ENCODE measurements around the gene HMOX1. TPM values are rescaled to one million over a fixed set of nuclear protein-coding genes. Genes with fewer than 3 reads are reported as not detected.

Gene HMOX1
- total and polyA plus RNA-seq, 2 of the 8 experiments (the other 6 are each of a cell fraction or from before 2014, with no cell fraction given), result 25.0 to 41.6 TPM

DNA sequence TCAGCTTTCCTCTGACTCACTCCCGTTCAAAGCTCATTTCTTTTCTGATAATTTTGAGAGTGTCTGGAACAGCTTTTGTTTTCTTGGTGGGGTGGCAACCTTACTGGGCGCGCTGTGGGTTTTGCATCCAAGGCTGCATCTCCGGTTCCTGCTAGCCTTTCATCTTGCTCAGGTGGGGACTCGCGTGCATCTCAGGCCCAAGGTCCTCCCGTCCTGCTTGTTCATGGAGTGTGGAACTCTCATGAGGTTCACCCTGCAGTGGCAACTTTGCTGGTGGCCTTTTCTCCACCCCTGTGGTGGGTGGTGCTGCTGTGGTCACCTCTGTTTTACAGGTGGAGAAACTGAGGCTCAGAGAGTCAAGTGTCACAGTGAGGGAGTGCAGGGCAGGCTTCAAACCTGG, 44.6 kb downstream of the HMOX1 start:
- H3K36me3 ChIP-seq (ENCODE audit: control insufficient read depth in 2 of 4, insufficient read depth in 4 of 4, low read length in 3 of 4), result peaks cover 34 to 61% (median 53%) of the 10 kb centered on the region in 4 experiments
- H2BK5ac ChIP-seq (ENCODE audit: low read depth, low read length), result no peak overlapping the region
- no peak overlapping the region for H2BK15ac ChIP-seq (ENCODE audit: low read length)
- no peaks in the 10 kb centered on the region; the same call in 1 of the 2 replicates for H3K79me1 ChIP-seq (ENCODE audit: low read depth, low read length)
- no peak for DNase-seq (ENCODE audit: low read depth in 1 of 2, low spot score in 2 of 2)
- POLR2A ChIA-PET (ENCODE audit: partially characterized antibody), result interaction anchor here (0.9 to 46.1 kb wide), 3 partner anchors 29 to 77 kb away, joined by 3 to 1995 read pairs (median 7); partner anchors contain the start of genes HMOX1 and MCM5
- H4K5ac ChIP-seq (ENCODE audit: insufficient read length, low read depth, low read length), result no peak overlapping the region
- H3K23ac ChIP-seq (ENCODE audit: insufficient read length), result no peak overlapping the region
- H4K20me1 ChIP-seq (replicated peaks in 1 of 2; ENCODE audit: control insufficient read depth in 1 of 2, insufficient read depth in 2 of 2, low read length in 2 of 2), result peaks cover 17 to 24% of the 10 kb centered on the region in 2 experiments
- H2AK5ac ChIP-seq (ENCODE audit: low read depth, low read length), result no peak overlapping the region
- no peak for FAIRE-seq
- no peak overlapping the region for H2AFZ ChIP-seq (ENCODE audit: low read length)
- no peak overlapping the region for H2BK20ac ChIP-seq (ENCODE audit: low read length)
- no peak overlapping the region for H2BK120ac ChIP-seq (replicated peaks; ENCODE audit: low read depth, low read length)
- H3K4me2 ChIP-seq (ENCODE audit: insufficient read depth in 1 of 2, low read depth in 2 of 2, low read length in 2 of 2), result no peak overlapping the region
- CTCF ChIA-PET (ENCODE audit: partially characterized antibody), result interaction anchor here (1.0 to 11.3 kb wide), 3 partner anchors 9 to 73 kb away, joined by 4 to 122 read pairs (median 5); no protein-coding TSS in a partner anchor
- H3K4me3 ChIP-seq (ENCODE audit: extremely low read depth in 1 of 4, insufficient read depth in 2 of 4, low read depth in 3 of 4, low read length in 4 of 4), result no peak overlapping the region
- H4K8ac ChIP-seq (ENCODE audit: extremely low read depth, insufficient read depth, low read length), result no peak overlapping the region
- H3K79me2 ChIP-seq (ENCODE audit: control insufficient read depth in 1 of 2, insufficient read depth in 2 of 2, low read length in 2 of 2), result peaks cover 0 to 9% of the 10 kb centered on the region in 2 experiments; a peak in 1 of 4 replicates
- no peaks in the 10 kb centered on the region for H3K9me3 ChIP-seq (ENCODE audit: insufficient read depth in 2 of 2, low read depth in 1 of 2, low read length in 1 of 2)
- peaks cover 3 to 13% (median 7%) of the 10 kb centered on the region in 4 experiments; a peak in 6 of 7 replicates for H3K4me1 ChIP-seq (replicated peaks in 1 of 4; ENCODE audit: control insufficient read depth in 3 of 4, insufficient read depth in 4 of 4, low read length in 3 of 4)
- H3K4ac ChIP-seq (replicated peaks; ENCODE audit: insufficient read length, low read depth, low read length), result no peak overlapping the region
- no peak overlapping the region for H3K14ac ChIP-seq (ENCODE audit: insufficient read length)
- H3K27ac ChIP-seq (ENCODE audit: low read depth, low read length), result no peak overlapping the region
- no peak overlapping the region for H3K56ac ChIP-seq (replicated peaks; ENCODE audit: insufficient read length, low read depth, low read length)
- H3K18ac ChIP-seq (ENCODE audit: extremely low read depth, low read length), result no peak overlapping the region
- no peak for TF ChIP-seq RBBP5 (IDR thresholded peaks at IDR 0.05; ENCODE audit: borderline replicate concordance, low read depth, low read length)
- TF ChIP-seq KDM1A (IDR thresholded peaks at IDR 0.05; ENCODE audit: borderline replicate concordance, low read length), result no peak
- TF ChIP-seq CHD1 (IDR thresholded peaks at IDR 0.05; ENCODE audit: low read depth, low read length), result no peak
- TF ChIP-seq, protein P1, sequence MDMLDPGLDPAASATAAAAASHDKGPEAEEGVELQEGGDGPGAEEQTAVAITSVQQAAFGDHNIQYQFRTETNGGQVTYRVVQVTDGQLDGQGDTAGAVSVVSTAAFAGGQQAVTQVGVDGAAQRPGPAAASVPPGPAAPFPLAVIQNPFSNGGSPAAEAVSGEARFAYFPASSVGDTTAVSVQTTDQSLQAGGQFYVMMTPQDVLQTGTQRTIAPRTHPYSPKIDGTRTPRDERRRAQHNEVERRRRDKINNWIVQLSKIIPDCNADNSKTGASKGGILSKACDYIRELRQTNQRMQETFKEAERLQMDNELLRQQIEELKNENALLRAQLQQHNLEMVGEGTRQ (IDR thresholded peaks at IDR 0.05; ENCODE audit: low read length), result no peak
- TF ChIP-seq CREB1 (IDR thresholded peaks at IDR 0.05), result no peak
- no peak for TF ChIP-seq BACH1 (IDR thresholded peaks at IDR 0.05; ENCODE audit: low read length)
- no peak for TF ChIP-seq JUN (IDR thresholded peaks at IDR 0.05; ENCODE audit: low read depth, low read length)
- no peak for TF ChIP-seq BCL11A (IDR thresholded peaks at IDR 0.05; ENCODE audit: low read depth in 2 of 2, low read length in 2 of 2)
- H4K91ac ChIP-seq (replicated peaks; ENCODE audit: insufficient read length, low read length), result no peak overlapping the region
- no peak overlapping the region for H2BK12ac ChIP-seq (ENCODE audit: low read depth, low read length)
- WGBS, 2 experiments (ENCODE audit: extremely low coverage in 1 of 2, insufficient coverage in 1 of 2, insufficient read length in 1 of 2, insufficient replicate concordance in 2 of 2, low coverage in 1 of 2, low lambda C conversion rate in 2 of 2, missing lambda C conversion rate in 1 of 2), result 86% methylated on average over 7 of the region's 7 CpGs; no CpG with 5 or more reads in 1 of the 2 experiments
- no peaks in the 10 kb centered on the region for H3K27me3 ChIP-seq (replicated peaks in 1 of 4; ENCODE audit: control insufficient read depth in 3 of 4, extremely low read depth in 1 of 4, insufficient read depth in 3 of 4, low read length in 3 of 4)
- H3K23me2 ChIP-seq (ENCODE audit: low read depth, low read length), result no peaks in the 10 kb centered on the region
- H3K9ac ChIP-seq (replicated peaks in 1 of 4; ENCODE audit: extremely low read depth in 1 of 4, low read depth in 3 of 4, low read length in 3 of 4), result no peak overlapping the region
